Measurements from ENCODE around the gene SLC1A5.
A peak's percentile ranks its signal among the peaks of the same experiment; 100 is the strongest.

Gene SLC1A5

DNA sequence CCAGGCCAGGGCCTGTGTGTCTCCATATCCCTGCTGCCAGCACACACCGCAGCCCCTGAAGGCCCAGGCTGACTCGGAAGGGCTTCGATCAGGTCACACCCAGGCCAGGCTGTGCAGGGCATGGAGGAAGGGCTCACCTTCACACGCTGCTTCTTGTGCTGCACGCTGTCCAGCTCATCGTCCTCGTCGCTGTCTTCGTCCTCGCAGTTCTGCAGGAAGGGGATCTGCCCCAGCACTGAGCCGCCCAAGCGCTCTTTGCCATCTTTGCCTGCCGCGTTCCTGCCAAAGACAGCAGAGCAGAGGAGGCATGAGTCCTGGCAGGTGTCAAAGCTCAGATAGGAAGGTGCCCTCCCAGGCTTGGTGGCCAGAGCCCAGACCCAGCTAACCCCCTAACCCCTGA is 57.8 kb downstream of the SLC1A5 start:
- H3K4me3 ChIP-seq (ENCODE audit: low read depth, low read length) = no peak overlapping the region
- TF ChIP-seq, protein P1, sequence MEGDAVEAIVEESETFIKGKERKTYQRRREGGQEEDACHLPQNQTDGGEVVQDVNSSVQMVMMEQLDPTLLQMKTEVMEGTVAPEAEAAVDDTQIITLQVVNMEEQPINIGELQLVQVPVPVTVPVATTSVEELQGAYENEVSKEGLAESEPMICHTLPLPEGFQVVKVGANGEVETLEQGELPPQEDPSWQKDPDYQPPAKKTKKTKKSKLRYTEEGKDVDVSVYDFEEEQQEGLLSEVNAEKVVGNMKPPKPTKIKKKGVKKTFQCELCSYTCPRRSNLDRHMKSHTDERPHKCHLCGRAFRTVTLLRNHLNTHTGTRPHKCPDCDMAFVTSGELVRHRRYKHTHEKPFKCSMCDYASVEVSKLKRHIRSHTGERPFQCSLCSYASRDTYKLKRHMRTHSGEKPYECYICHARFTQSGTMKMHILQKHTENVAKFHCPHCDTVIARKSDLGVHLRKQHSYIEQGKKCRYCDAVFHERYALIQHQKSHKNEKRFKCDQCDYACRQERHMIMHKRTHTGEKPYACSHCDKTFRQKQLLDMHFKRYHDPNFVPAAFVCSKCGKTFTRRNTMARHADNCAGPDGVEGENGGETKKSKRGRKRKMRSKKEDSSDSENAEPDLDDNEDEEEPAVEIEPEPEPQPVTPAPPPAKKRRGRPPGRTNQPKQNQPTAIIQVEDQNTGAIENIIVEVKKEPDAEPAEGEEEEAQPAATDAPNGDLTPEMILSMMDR (IDR thresholded peaks at IDR 0.05; ENCODE audit: low read depth, low read length) = no peak

DNA sequence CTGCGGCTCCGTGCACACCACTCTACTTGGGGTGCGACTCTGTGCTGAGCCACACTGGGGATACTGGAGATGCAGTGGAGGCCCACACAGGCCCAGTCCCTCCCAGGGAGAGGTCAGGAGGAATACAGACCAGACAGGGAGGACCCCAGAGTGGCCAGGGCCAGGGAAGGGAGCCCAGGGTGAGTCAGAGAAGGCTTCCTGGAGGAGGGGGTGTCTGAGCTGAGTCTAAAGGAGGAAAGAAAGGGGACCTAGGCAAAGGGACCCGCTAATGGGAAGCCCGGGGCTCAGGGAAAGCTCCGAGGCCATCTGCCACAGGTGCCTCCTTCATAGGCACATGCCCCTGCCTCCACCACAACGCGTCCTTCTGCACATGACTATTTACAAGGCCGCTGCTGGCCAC is 58.2 kb downstream of the SLC1A5 start:
- no peak overlapping the region for H3K4me3 ChIP-seq (ENCODE audit: low read depth, low read length)
- TF ChIP-seq, protein P1 (IDR thresholded peaks at IDR 0.05; ENCODE audit: low read depth, low read length) = no peak

DNA sequence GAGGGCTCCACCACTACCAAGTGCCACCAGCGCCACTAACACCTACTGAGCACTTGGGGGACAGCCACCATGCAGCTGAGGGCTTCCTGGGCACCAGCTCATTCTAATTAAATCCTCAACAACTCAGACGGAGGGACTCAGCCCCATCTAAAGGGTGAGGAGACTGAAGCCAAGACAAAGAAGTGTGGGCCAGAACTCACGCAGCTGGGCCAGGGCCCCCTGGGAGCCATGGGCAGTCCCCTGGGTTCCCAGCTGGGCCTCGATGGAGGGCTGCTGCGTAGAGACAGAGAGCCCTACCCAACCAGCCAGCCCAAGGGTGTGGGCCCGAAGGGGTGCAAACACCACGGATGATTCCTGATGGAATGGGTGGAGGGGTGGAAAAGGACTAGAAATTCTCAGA is 58.7 kb downstream of the SLC1A5 start:
- TF ChIP-seq, protein P1 (IDR thresholded peaks at IDR 0.05; ENCODE audit: low read depth, low read length) = no peak
- no peak overlapping the region for H3K4me3 ChIP-seq (ENCODE audit: low read depth, low read length)

DNA sequence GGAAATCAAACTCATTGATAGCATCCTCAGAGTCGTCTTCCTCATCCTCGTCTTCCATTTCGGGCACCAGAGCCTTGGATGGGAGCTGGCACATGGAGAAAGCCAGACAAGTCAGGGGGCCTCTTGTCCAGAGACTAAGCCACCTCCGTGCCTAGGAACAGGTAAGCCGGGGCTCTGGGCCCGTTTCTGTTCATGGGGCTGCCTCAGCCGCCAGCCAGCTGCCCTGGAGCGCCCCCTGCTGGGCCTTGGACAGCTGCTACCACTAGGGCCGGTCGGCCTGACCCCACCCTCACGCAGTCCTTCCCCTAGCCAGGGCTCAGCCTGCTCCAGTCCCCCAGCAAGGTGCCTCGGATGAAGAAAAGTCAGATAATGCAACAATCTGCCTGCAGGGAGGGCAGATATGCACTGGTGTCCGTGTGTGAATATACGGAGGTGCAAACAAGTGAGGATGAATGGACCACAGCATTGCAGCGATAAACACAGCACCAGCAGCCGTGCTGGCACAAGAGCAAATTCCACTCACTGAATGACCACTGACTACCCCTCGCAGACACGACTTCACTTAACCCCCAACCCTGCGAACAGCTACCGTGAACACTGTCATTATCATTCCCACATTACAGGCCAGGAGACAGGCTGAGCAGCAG is 59.6 kb downstream of the SLC1A5 start:
- TF ChIP-seq, protein P1 (IDR thresholded peaks at IDR 0.05; ENCODE audit: low read depth, low read length) = peak; percentile 96
- no peak overlapping the region for H3K4me3 ChIP-seq (ENCODE audit: low read depth, low read length)

DNA sequence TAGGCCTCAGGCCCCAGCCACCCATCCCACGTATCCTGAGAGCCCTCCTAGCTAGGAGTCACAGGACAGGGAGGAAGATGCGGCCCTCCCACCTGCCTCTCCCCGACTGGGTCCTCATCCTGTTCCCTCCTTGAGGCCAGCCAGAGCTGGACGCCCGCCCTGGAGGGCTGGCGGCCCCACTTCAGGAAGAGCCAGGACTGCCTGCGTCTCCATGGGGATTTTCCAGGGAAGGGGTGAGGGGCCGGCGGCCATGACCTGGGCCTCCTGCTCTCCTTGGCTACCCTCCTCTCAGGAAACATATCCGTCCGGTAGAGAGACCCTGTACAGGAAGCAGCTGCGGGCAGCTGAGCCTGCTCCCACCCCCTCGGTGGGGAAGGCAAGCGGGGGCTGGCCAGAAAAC is 60.2 kb downstream of the SLC1A5 start:
- no peak overlapping the region for H3K4me3 ChIP-seq (ENCODE audit: low read depth, low read length)
- TF ChIP-seq, protein P1 (IDR thresholded peaks at IDR 0.05; ENCODE audit: low read depth, low read length) = no peak

DNA sequence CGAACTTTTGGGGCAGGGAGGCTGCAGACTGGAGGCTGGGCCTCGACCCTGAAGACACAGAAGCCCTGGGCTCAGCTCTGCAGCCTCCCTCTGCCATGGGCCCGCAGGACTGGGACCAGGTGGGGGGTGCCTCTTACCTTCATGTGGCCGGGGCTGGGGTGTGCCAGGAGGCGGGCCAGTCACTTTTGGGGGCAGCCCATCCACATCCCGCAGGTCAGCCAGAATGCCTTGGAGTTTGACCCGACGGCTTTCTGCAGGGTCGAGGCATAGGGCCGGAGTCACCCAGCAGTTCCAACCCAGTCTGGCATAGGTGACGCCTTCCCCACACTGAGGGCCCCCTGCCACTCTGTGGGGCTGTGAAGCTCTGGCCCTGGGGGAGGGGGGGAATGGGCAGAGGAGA is 60.6 kb downstream of the SLC1A5 start:
- H3K4me3 ChIP-seq (ENCODE audit: low read depth, low read length) = no peak overlapping the region
- TF ChIP-seq, protein P1 (IDR thresholded peaks at IDR 0.05; ENCODE audit: low read depth, low read length) = no peak

DNA sequence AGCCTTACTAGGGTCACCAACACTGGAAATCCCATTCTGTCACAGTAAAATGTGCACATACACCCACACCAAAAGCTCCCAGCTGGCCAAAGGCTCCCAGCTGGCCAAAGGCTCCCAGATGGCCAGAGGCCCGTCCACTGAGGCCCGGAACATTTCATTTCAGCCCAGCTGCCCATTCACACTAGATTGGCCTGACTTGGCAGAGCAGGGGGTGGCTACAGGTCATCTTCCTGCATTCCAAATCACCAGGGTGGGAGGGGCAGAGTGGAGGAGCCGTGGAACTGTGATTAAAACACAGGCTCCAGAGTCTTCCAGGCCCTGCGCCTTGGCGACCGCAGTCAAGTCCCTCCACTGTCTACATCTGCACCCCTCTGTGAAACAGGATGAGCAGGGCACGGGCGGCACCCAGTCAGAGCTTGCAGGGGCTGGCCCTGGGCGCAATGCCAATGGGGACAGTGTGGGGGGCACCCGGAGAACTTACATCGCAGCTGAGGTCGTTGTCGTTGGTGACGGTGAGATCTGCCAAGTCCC is 61.4 kb downstream of the SLC1A5 start:
- no peak overlapping the region for H3K4me3 ChIP-seq (ENCODE audit: low read depth, low read length)
- TF ChIP-seq, protein P1 (IDR thresholded peaks at IDR 0.05; ENCODE audit: low read depth, low read length) = no peak
